DMS114 treated with DMSO at 0.1 percent for 48 hours (cell line): ENCODE data around the gene ING3.

Experiments
- DNase-seq: peaks from one replicate; lab custom pipeline; 2025; ENCODE audit not compliant: unreplicated experiment; lab: John Stamatoyannopoulos, UW

Gene ING3

DNA sequence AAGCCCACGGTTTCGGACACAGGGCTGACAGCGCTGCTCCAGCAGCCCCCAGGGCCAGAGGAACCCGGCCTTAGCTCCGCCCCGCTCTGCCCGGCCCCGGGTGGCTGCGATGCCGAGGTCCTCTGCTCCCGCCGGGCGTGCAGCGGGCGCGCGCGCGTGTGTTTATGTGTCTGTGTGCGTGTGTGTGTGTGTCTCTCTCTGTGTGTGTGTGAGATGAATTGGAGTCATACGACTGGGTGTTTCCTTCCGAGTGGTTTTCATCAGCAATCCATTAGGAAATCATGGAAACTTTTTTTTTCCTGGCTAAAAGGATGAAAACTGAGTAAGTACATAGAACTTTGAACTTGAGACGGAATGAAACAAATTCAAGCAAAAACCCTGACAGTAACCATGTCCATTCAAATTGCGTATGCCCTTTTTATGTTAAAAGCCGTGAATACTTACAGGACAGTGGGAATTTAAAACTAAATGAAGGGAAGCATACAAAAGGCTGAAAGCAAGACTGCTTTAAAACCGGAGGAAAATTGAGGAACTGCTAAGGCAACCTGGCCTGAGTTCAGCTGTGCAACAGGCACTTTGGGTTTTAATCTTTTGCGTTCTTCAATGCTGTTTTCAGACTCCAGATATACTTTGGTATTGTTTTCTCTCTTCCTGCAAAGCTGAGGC is 38.1 kb downstream of the ING3 start, which contains the start of gene CPED1:
Gene CPED1, plus strand, starts transcription at position 121 of the 666 bp plus-strand sequence. CDS start 911 bp downstream, outside the sequence.
- DNase-seq: no peak

DNA sequence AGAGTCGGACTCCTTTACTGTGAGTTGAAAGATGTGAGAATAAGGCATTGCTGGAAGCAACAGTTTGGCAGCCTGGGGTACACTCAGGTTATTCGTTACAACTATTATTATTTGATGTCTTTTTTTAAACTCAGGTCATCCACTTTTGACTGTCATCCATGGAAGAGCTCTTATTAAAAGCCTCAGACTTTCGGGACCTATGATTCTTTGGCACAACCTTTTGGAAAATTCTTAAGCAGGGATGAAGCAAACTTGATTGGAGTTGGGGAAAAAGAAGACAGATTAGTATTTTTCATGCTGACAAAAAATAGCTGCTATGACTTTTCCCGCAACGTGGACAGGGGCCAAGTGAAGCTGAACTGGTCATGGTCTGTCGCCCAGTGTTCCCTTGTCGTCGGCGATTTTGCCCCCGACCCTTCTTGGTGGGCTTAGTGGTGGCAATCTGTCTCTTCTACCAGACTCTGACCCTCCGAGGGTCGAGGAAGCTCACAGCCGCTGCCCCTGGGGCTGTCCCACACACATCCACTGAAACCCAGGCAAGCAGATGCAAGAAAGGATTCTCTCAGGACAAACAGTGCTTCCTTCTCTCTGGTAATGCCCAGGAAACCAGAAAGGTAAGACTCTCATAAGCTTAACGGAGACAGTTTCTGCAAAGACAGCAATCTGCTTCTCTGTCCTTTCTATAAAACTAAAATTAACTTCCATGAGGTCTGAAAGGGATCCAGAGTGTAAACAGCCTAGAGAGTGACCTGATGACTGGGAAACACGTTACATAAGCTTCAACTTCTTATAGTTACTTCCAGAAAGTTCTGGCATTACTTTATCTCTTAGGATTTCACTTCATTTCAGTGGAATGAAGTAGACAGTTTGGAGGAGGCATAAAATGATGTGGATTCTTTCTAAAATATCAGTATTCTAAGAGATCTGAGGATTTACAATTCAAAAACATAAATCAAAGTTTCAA is 39.0 kb downstream of the ING3 start:
- DNase-seq: peak; percentile 12

DNA sequence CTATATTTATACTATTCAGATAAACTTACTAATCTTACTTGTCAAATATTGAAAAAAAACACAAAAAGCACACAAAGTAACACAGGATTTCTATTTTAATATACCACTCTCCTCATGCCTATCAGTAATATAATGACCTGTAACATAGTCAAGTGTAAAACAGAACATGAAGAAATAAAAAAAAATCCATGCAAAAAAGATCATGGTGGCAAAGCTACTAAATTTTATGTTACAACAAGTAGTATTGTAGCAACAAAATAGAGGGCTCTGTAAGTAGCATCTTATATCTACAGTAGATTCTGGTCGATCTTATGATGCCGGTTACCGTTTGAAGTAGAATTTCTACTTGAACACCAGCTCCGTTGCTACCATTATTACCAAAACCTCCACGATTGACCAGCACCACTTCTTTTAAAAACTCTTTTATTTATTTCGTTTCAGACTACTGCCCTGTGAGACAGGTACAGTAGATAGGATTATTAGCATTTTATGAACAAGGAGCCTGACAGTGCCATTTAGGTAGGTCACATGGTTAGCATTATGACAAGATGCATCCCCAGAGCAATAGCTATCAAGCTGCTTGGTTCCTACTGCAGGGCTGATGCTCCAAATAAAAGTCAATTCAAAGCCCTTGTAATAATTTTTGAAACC is 40.0 kb downstream of the ING3 start:
- no peak for DNase-seq

DNA sequence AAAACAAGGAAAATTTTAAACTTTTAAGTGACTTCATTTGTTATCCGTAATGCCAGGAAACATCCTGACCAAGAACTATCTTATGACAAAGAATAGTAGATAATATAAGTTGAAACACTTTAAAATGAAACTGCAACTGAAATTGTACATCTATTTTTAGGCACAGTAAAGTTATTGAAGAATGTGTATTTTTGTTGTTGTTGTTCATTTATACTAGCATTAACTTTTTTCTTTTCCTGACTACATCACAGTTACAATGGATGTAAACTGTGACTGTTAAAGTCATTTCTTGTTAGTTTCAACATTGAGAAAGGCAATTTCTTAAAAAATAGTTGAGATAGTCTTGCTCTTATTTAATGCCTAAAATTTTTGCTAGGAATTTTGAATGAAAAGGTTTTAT is 40.6 kb downstream of the ING3 start:
- DNase-seq: no peak

DNA sequence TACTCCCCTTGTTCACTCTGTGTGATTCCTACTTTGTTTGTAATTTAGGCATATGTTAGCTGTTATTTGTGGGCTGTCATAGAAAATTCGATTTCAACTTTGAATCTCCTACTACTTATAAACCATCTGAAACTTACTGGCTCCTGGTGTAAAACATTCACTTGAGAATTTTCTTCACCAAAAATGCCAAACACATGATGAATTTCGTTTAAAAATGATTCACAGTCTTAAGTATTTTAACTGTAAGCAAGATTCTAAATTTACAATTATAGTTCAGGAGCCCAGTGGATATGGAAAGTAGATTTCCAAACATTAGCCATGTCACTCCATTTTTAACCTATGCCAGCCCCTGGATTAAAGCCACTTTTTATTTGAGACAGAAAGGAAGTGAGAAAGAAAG is 41.0 kb downstream of the ING3 start:
- no peak for DNase-seq

DNA sequence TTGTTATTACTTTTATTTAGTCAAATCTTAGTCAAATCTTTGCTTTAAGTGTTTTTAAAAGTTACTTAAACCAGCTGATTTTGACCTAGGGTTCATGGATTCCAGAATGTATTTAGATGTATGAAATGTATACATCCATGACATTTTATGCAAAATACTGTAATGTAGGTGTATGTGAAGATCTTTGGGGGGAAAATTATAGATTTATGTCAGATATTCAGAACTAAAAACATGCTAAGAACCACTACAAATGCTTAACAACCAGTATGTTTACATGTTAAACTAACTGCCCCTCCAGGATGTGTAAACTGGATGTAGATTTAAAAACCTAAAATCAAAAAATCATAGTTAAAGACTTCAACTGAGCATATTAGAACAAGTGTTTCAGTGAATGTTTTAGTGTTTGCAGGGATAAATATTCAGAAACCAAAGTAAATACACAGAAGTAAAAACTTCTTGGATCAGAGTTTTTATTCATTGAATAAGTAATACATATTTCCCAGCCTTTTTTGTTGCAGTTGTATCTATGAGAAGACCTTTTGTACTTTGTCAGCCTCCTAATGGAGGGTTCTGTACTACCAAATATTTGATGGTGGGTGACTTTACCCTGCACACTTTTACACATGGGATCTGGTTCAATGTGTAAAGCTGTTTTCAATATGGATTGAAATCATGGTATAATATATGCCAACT is 41.8 kb downstream of the ING3 start:
- no peak for DNase-seq

DNA sequence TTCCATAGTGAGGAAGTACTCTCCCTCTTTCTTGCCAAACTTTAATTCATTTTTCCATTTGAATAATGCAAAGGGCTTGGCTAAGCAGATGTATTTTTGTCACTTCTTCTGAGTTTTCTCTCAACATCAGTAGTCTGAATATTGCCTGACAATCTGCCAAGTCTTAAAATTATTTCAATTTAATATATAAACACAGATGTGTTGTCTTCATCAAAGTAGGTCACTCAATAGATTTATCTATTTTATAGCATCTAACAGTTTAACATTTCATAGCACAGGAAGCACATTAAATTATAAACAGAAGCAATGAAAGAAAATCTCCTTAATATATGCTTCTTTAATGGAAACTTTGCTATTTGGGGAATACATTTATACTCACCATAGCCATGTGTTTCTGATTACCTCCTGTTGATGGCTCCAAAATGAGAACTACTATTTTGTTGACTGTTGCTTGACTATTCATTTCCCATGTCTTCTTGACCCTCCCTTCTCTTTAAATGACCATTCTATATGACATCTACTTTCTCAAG is 42.5 kb downstream of the ING3 start:
- DNase-seq: no peak

DNA sequence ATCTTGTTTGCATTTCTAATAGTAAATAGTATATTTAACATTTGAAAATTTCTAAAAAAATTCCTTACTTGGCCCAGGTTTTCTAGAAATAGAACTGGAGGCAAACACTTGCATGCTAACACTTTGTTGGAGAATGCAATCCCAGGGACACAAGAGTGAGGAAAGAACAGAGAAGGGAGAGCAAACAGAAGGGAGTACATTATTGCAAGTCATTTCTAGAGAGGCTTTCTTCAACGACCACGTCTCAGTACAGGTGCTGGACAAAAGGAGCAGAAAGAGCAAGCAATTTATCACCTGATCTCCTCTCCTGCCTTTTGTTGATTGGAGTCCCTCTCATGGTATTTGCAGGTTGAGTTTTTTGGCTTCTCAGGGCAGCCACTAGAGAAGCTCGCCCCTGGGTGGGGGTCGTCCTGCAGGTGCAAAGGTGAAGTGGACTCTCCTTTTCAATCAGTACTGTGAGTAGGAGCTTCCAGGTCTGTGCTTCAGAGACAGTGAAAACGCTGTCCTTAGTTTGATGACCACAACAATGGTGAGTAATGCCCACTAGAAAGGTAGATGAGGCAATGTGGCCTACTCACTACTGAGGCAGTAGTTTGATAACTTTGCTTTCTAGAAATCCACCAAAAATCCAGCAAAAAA is 43.1 kb downstream of the ING3 start:
- no peak for DNase-seq

DNA sequence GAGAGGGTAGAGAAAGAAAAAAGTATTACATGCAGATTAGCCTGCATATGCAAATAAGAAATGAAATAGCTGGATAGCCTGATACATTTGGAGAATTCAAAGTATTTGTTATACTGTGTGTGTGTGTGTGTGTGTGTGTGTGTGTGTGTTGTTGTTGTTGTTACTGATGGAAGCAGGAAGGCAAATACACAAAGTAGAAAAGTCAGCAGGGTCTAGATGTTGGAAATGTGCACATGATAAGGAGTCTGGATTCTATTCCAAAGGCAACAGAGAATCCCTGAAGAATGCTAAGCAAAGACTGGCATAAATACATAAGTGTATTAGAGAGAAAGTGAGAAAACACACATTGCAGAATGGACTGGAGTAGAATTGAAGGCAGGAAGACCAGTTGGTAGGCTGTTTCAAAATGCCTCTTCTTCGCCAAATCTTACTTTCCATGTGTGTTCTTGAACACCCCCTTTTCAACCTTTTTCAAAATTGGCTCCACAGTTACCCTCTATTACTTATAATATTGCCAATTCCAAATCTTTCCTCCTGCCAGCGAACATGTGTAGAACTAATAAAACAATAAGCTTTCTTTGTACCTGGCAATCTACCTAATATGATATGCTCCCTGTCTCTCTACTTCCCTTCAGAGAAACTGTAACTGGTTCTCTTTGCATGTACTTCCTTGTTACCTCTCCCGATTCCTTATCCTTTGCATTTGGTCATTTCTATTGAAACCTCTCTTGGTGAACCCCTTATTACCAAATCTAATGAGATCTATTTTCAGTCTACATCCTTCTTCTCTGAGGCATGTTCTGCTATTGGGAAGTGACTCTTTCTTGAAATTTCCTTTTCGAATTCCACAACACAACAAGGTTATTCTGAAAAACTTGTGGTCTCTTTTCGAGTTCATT is 44.2 kb downstream of the ING3 start:
- DNase-seq: no peak

DNA sequence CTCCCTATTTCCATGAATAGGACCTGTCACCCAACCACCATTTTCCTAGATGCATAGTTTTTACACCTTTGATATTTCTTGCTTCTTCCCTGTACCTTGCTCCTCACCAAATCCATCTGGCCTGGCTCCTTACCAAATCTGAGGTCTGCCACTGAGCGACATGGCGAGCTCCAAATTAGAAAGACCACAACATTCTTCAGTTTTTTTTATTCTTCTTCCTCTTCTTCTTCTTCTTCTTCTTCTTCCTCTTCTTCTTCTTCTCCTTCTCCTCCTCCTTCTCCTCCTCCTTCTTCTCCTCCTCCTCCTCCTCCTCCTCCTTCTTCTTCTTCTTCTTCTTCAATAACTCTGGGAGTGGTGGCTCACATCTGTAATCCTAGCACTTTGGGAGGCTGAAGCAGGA is 45.1 kb downstream of the ING3 start:
- no peak for DNase-seq

DNA sequence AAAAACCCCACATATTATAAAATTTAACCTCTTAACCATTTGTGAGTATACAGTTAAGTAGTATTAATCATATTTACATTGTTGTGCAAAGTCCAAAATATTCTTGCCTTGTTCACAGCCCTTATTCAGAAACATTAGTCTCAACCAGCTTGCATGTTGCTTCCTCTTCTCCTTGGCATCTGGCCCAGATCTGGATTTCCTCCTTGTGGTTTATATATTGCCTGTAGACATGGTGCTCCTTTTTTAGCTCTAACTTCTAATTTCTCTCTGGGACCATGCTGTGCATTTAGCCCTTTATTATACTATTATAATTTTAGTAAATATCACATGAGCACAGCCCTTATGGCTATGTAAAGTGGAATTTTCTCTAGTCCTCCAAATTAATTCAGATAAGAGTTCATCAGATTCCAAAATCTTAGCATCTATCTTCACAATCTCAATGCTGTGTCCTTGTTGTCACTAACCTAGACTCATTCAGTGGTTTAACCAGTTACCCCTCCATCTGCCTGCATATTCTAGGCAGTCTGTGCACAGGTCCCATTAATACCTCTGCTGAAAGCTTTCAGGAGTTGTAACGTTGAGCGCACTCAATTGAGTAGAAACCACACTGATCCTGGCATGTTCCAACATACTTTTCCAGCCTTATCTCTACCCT is 45.9 kb downstream of the ING3 start:
- DNase-seq: no peak

DNA sequence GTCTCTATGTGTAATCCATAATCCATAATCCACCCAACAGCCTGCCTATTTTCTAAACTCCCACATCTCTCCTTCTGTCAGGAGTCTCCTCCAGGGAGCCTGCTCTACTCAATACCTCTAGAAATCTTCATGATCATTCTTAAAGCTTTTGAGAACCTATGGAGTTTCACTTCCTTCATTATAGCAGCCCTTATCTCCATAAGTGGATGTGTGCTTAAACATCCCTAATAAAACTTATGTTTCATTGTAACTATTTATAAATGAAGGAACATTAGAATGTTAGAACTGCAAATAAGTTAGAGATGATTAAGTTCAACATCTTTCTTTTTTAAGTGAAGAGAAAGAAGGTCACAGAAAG is 46.4 kb downstream of the ING3 start:
- DNase-seq: no peak

DNA sequence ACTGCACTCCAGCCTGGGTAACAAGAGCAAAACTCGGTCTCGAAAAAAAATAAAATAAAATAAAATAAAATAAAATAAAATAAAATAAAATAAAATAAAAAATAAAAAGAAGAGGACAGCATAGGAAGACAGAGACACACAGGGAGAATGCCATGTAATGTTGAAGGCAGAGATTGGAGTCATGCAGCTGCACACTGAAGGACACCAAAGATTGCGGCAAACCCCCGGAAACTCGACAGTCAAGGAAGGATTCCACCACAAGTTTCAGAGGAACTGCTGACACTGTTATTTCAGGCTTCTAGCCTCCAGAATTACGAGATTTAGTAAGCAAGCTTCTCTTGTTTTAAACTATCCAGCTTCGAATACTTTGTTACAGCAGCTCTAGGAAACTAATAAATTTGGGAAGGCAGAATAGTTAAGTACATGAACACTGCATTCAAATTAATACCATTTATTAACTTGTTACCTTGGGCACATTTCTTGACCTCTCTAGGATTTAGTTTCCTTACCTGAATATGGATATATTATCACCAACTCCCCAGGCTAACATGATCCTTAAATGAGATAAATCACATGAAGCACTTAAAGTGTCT is 47.4 kb downstream of the ING3 start:
- DNase-seq: no peak

DNA sequence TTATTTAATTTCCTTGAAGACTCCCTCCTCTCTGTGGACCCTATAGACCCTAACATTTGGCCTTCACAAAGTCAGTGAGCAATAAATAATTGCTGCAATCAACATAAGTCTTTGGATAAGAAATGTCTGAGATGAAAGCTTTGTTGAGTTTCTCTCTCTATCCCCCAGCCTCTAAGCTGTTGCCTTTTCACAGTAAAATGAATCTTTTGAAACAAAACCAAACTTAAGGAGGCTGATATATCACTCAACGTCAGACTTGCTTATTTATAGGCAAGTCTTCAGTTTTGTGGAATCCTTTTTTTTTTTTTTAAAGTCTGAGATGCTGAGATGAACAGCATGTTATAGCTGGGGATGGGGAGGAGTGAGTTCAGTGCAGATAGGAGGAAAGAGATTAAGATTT is 47.9 kb downstream of the ING3 start:
- DNase-seq: no peak

DNA sequence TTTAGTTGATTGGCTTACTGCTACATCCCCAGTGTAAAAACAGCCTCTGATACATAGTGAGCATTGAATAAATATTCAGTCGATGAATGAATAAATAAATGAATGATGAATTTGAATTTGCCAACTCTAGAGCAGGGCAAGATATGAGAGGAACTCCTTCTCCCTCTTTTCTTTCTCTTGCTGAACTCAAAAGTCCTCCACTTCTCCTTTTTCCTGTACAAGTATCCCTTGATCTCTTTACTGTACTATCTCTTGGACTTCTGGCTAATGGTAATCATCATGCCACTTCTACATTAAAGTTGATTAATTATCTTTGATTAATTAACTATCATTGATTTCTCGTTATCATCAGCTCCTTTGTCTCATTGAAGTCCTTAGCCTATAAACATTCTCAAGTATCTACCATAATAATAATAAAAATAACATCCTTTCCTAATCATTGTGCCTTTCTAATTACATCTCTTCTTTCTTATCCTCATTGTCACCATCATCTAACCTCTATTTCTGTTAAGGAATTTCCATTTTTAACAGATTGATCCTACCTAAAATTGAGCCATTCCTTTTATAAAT is 48.5 kb downstream of the ING3 start:
- DNase-seq: no peak

DNA sequence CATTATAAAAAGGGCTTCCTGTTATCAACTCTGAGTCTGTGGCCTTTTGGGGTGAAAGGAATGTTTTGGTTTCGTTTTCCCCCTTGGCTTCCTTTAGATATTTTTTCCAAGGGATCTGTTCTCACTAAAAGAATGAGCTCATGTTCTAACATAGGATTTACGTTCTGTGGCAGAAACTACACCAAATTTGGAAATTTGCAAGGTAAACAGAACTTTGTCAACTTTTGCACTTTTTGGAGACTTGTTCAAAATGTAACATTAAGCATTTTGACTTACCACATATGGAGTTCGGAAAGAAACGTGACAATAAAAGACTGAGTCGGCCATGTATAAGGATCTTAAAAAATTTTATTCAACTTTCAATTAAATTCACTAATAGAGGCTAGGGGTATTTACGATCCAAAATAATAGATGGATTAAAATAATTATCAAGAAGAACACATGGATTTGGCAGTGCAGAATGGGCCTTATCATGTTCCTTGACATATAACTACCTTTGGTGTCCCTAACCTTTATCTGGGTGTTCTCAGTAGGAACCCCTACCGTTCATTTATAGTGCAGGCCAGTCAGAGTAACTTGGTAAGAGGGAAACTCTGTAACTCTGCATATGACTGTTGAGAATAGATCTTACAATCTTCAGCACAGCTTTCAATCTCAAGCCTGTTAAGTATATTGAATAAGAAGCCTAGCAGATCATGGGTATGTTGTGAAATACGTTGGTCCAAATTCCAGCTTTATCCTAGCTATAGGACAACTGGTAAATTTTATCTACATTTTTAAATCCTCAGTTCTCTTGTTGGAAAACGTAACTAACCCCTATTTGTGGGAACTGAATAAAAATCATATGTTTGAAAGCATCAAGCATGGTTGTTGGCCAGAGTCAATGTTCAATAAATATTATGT is 49.8 kb downstream of the ING3 start:
- DNase-seq: no peak

DNA sequence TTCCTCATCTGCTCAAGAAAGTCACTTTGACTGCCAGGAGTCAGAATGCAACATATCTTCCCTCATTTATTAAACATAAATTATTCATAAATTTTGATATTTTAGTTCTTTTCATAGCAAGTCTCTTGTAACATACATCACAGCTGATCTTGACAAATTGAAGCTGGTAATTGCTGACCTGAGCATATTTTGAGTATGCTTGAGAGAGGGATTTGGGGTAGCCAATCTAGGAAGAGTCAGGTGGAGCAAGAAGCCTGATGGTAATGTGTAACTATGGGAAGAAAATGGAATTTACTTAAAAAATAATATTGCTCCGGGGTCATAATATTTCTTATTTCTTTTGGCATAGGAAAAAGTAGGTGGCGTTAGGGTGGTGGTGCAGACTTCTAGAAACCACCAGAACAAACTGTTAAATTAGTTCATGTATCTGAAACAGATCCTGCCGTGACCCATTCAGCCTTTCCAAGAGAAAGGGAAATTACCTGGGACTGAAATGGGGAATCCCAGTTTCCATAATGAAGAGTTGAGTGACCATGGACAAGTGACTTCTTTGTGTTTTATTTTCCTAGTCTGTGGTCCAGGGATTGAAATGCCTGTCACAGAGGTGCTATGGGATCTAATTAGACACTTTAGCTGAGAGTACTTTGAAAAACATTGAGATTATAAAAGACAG is 50.8 kb downstream of the ING3 start:
- DNase-seq: no peak
